Dedifferentiated amniotic fluid mesenchymal stem cell (primary cell): ENCODE measurements around the gene PPFIA1.
A peak's percentile ranks its signal among the peaks of the same experiment; 100 is the strongest.

Source experiments
- DNase-seq: peaks from one replicate; pipeline ENCODE4 v3.0.0-alpha.2; 2016; ENCODE audit errors: extremely low spot score

The PPFIA1 gene

GRCh38 chr11:70270104-70270876 is at the start of gene PPFIA1:
Gene PPFIA1, plus strand, starts transcription at chr11:70270690. Its CDS starts 1,483 bp downstream, at chr11:70272173.
- peak; percentile 89 for DNase-seq

DNA sequence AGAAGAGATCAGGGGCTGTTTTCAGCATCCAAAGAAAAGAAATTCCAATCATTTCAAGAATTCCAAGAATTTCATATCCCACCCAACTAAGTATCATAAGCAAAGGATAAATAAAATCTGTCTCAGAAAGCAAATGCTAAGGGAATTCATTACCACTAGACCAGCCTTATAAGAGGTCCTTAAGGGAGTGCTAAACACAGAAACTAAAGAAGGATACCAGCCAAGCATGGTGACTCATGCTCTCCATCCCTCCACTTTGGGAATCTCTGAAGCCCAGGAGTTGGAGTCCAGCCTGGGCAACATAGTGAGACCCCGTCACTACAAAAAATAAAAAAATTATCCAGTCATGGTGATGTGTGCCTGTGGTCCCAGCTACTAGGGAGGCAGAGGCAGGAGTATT is 49.6 kb upstream of the PPFIA1 start:
- DNase-seq = no peak

- no peak for DNase-seq
Measured at GRCh38 chr11:70225681-70226177, 44.8 kb upstream of the PPFIA1 start.

GRCh38 chr11:70226183-70226582 is 44.3 kb upstream of the PPFIA1 start:
- DNase-seq = no peak

- DNase-seq = no peak
Measured at GRCh38 chr11:70226967-70227366, 43.5 kb upstream of the PPFIA1 start.

DNA sequence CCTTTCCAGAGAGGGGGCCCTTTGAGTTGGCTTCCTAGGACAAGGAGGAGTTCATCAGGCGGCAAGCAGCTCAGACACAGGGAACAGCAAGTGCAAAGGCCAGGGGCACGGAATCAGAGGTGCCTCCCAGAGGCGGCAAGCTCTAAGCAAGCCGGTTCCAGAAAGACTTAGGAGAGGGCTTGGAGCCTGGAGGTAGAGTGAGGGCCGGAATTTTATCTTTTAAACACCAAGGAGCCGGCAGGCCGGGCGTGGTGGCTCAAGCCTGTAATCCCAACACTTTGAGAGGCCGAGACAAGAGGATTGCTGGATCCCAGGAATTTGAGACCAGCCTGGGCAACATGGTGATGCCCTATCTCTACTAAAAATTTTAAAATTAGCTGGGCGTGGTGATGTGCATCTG is 40.8 kb upstream of the PPFIA1 start:
- DNase-seq = no peak

DNA sequence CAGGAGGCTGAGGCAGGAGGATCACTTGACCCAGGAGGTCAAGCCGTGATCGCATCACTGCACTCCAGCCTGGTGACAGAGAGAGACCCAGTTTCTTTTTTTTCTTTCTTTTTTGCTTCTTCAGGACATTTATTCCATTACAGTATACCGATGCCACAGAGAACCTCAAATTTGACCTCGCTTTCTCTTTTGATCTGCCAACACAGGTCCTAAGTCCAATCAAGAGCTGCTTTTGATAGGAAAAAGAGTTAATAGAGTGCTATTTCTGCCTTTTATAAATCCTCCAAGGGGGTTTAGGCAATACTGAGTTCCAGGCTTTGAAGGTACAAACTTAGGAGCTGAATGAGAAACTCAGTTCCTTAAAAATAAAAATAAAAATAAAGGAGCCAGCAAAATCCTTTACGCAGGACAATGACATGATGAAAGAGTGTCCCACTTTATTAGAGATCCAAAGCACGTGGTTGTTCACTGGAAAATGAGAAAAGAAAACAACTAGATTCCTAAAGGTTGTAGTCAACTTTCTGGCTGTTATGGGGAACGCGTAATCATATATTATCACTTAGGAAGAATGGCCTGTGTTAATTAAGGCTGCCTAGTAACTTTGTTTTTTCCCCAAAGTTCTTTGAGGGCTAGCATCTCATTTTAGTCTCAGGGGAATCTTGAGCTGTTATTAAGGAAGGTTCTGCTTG is 40.2 kb upstream of the PPFIA1 start:
- no peak for DNase-seq

GRCh38 chr11:70230840-70231710 is 39.4 kb upstream of the PPFIA1 start:
- DNase-seq = no peak

DNA sequence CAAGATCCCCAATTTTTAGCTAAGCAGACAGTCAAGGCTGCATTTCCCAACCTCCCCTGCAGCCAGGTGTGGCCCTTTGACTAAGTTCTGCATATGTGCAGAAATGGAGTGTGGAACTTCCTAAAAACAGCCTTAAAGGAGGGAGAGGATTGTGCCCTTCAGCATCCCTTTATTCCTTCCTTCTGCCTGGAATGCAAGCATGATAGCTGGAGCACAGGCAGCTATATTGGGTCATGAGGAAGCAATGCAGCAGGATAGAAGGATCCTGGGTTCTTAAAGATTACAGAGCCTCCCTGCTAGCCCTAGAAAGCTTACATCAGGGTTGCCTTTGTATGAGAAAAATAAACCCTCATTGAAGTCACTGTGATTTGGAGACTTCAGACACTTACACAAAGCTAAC is 37.5 kb upstream of the PPFIA1 start:
- no peak for DNase-seq

- DNase-seq = no peak
Measured at GRCh38 chr11:70233511-70233934, 37.0 kb upstream of the PPFIA1 start.

DNA sequence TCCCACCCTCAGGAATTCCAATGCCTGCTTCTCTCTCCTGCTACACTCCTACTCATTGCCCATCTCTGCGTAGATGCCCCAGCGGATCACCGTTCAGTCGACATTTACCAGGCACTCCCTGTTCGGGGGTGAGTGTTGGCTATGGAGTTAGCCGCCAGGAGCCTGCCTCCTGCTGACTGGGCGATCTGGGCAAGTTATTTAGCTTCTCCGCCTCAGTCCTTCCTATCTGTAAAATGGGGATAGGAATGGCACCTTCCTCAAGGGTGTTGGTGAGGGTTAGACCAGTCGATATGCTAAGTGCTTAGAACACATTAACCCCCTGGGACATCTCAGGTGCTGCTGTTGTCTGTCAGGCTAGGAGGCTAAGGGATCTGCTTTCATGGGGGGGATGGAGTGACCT is 36.5 kb upstream of the PPFIA1 start:
- no peak for DNase-seq

DNA sequence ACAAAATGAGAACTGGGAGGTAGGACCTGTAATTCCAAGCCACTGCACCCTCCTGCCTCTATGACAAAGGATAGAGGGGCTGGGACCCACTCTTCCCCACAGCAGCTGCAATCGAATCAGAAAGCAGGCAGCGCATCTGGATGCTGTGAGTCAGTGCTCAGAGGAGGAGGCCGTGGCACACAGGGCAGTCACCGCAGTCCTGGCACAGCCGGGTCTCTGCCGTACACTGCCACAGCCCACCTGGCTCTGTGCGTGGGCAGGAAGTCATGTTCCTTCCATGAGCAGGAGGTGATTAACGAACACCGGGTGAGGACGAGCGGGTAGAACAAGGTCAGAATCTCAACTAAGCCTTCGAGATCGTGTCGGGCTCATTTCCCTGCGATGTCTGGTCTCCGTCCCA is 30.2 kb upstream of the PPFIA1 start:
- DNase-seq = no peak

GRCh38 chr11:70241709-70242108 is 28.8 kb upstream of the PPFIA1 start:
- peak; percentile 11 for DNase-seq

- peak; percentile 8 for DNase-seq
Measured at GRCh38 chr11:70242885-70243284, 27.6 kb upstream of the PPFIA1 start.

GRCh38 chr11:70243912-70244652 is 26.4 kb upstream of the PPFIA1 start:
- DNase-seq = peak; percentile 13

DNA sequence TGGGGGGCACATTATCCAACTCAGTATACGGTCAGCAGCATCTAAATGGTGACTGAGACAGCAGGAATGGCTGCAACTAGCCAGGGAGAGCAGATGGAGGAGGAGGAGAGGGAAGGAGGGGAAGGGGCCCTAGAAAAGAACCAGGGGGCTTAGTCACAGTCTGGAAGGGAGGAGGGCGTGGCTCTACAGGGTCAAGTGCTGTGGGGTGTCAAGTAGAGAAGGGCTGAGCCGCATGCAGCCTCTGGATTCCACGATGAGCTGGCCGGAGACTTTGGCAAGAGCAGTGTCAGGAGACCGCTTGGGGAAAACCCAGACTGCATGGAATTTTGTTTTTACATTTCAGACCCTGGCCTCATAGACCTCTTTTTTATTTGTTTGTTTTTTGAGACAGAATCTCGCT is 25.8 kb upstream of the PPFIA1 start:
- DNase-seq = peak; percentile 22

DNA sequence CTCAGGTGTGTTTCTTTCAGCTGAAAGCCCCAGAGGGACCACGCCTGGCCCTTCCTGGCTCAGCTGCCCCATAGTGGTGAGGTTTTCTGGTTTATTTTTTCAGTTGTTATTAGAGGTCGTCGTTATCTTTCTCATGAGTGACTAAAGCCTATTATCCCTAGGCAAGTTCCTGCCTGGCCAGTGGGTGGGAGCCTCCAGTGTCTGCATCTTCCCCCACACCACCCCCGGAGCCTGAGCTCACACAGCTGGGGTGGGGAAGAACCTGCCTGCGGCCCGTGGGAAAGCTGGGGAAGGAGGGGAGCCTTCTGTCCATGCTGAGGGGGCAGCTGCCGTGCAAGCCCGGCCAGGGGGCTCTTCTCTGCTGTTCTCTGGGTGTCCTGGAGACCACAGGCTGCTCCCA is 24.3 kb upstream of the PPFIA1 start:
- no peak for DNase-seq

DNA sequence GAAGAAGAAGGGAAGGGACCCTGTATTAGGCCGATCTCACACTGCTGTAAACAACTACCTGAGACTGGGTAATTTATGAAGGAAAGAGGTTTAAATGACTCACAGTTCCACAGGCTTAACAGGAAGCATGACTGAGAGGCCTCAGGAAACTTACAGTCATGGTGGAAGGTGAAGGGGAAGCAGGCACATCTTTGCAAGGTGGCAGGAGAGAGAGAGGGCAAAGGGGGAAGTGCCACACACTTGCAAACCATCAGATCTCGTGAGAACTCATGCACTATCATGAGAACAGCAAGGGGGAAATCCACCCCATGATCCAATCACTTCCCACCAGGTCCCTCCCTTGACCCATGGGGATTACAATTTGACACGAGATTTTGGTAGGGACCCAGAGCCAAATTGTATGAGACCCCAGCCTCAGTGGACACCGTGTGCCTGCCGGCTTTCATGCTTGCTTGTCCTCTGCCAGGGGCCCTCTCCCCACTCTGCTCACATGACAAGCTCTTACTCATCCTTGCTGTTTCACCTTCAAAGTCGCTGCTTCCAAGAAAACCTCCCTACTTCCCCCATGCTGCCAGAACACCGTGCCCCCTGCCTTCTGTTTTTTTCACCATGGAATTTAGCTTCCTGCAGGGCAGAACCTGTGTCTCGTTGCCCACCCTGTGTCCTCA is 23.3 kb upstream of the PPFIA1 start:
- no peak for DNase-seq

DNA sequence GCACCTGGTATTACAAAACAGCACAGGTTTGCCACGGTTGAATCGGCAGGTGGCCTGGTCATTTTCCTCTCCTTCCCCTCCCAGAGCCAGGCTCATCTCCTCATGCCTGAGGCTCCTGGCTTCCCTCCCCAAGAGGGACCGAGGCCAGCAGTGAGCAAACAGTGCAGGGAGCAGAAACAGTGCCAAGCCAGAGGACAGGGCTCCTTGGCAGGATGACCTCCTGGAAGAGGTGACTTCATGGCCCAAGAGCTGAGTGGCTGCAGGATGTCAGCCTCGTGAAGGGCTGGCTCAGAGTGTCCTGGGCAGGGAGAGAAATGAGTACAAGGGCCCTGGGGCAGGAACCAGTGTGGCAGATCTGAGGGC is 22.8 kb upstream of the PPFIA1 start:
- no peak for DNase-seq

- no peak for DNase-seq
Measured at GRCh38 chr11:70250876-70251658, 19.4 kb upstream of the PPFIA1 start.
